Stimulated activated CD4-positive, alpha-beta T cell treated with anti-CD3 and anti-CD28 coated beads, Interleukin-12 subunit alpha, Interleukin-12 subunit beta, amount 100 ng/mL, for 4 hours (primary cell): ENCODE results near the gene TTLL8.
A peak's percentile ranks its signal among the peaks of the same experiment; 100 is the strongest.

Source experiments
- DNase-seq: peaks from one replicate; pipeline ENCODE4 v3.0.0-alpha.2; 2020

The TTLL8 gene

GRCh38 chr22:49976439-49977175 lies 81.5 kb downstream of the TTLL8 start:
- peak; percentile 54 for DNase-seq

GRCh38 chr22:49975543-49976389 lies 82.3 kb downstream of the TTLL8 start:
- DNase-seq = peak; percentile 63

- no peak for DNase-seq
Observed at GRCh38 chr22:49973018-49973961, 84.8 kb downstream of the TTLL8 start.

DNA sequence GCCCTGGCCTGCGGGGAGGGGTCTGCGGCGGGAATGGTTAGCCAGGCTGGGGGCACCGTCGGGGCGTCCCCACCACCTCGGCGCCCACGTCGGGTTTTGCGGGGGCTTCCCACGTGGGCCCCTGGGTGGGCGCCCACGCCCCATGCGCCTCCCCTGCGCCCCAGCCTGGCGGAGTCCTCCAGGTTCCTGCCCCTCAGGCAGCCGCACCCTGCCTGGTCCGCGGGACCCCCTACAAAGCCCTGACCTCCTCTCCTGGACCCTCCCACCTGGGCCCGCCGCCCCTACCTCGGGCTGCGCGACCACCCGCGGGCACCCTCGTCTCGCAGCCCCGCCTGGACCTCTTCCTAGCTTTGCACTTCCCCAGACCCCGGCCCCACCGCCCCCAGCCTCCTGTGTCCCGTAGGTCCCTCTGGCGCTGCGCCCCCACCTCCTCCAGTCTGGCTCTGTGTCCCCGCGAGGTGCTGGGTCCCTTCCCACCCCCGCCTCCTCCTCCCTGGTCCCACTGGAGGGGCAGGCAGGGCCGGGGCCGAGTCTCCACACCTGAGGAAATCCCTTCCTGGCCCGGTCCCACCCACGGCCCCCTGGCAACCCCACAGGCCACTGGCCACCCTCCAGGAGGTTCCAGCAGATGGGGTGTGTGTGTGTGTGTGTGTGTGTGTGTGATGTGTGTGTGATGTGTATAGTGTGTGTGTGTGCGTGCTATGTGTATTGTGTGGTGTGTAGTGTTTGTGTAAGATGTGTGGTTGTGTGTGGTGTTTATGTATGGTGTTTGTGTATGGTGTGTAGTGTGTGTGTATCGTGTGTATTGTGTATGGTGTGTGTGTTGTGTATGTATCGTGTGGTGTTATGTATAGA lies 85.7 kb downstream of the TTLL8 start:
- no peak for DNase-seq

DNA sequence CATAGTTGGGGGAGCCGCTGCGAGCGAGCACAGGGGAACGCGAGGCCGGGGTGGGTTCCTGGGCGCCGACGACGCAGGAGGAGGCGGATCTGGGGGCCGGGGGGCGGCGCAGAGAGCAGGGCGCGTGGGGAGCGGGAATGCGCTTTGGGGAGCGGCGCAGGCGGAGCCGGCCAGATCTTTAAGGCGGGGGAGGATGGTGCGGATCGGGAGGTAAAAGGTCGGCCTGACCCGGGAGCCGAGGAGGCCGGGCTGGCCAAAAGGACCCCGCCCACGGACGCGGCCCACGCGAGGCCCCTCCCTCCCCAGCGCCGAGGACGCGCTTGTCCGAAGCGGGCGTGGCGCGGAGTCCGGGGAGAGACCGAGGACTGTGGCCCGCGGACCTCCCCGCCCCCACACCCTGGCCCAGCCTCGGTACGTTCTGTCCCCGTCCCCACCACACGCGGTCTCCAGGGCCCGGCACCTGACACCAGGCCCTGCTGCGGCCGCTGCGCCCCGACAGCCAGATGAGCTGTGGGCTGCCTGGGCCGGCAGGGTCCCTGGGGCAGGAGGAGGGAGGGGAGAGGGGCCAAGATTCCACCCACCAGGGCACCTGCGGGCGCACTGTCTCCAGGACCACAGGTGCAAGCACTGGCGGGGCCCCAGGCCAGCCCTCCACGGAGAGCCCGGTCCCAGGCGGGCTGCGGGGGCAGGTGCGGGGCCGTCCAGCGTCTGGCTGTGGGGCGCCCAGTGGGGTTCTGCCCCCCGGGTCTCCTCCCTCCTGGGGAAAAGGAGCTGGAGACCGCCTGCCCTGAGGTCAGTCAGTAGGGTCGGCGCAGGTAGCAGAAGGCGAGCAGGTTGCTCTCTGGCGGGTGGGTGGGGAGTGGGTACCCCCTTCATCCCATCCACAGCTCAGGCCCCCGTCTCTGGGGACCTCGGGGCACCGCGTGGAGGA lies 86.6 kb downstream of the TTLL8 start:
- peak; percentile 77 for DNase-seq

GRCh38 chr22:49970528-49971231 lies 87.4 kb downstream of the TTLL8 start:
- DNase-seq = peak; percentile 96

- DNase-seq = no peak
Observed at GRCh38 chr22:49969751-49970527, 88.2 kb downstream of the TTLL8 start.

GRCh38 chr22:49968831-49969661 lies 89.1 kb downstream of the TTLL8 start:
- no peak for DNase-seq
